ENCODE results near the gene TLR4. TPM values are rescaled to one million over a fixed set of nuclear protein-coding genes. Genes with fewer than 3 reads are reported as not detected.

Gene TLR4
- total RNA-seq, 1 donor from 2014 or later, result 38.6 TPM

GRCh38 chr9:117714282-117714681, 10.1 kb downstream of the TLR4 start:
- DNase-seq (ENCODE audit: extremely low read depth, low read depth, low spot score), result no peak

- no peak for DNase-seq (ENCODE audit: extremely low read depth, low read depth, low spot score)
These were observed 11.3 kb downstream of the TLR4 start for GRCh38 chr9:117715411-117715989.

- no peak for DNase-seq (ENCODE audit: extremely low read depth, low read depth, low spot score)
These were observed 13.9 kb downstream of the TLR4 start for GRCh38 chr9:117718085-117718484.

- no peak for DNase-seq (ENCODE audit: extremely low read depth, low read depth, low spot score)
These were observed 14.5 kb downstream of the TLR4 start for GRCh38 chr9:117718701-117719100.

GRCh38 chr9:117719161-117719920, 15.1 kb downstream of the TLR4 start:
- DNase-seq (ENCODE audit: extremely low read depth, low read depth, low spot score), result no peak

GRCh38 chr9:117720066-117720465, 15.9 kb downstream of the TLR4 start:
- DNase-seq (ENCODE audit: extremely low read depth, low read depth, low spot score), result no peak

- DNase-seq (ENCODE audit: extremely low read depth, low read depth, low spot score), result no peak
These were observed 16.4 kb downstream of the TLR4 start for GRCh38 chr9:117720555-117720954.

- DNase-seq (ENCODE audit: extremely low read depth, low read depth, low spot score), result no peak
These were observed 16.8 kb downstream of the TLR4 start for GRCh38 chr9:117720987-117721386.

GRCh38 chr9:117722108-117722761, 18.0 kb downstream of the TLR4 start:
- DNase-seq (ENCODE audit: extremely low read depth, low read depth, low spot score), result no peak

GRCh38 chr9:117723986-117724625, 19.9 kb downstream of the TLR4 start:
- no peak for DNase-seq (ENCODE audit: extremely low read depth, low read depth, low spot score)

GRCh38 chr9:117725426-117725887, 21.3 kb downstream of the TLR4 start:
- no peak for DNase-seq (ENCODE audit: extremely low read depth, low read depth, low spot score)

GRCh38 chr9:117729375-117729774, 25.2 kb downstream of the TLR4 start:
- no peak for DNase-seq (ENCODE audit: extremely low read depth, low read depth, low spot score)

- DNase-seq (ENCODE audit: extremely low read depth, low read depth, low spot score), result no peak
These were observed 28.3 kb downstream of the TLR4 start for GRCh38 chr9:117732494-117732893.

GRCh38 chr9:117733465-117733864, 29.3 kb downstream of the TLR4 start:
- DNase-seq (ENCODE audit: extremely low read depth, low read depth, low spot score), result no peak

- DNase-seq (ENCODE audit: extremely low read depth, low read depth, low spot score), result no peak
These were observed 29.9 kb downstream of the TLR4 start for GRCh38 chr9:117734082-117734481.

- DNase-seq (ENCODE audit: extremely low read depth, low read depth, low spot score), result no peak
These were observed 30.5 kb downstream of the TLR4 start for GRCh38 chr9:117734523-117735314.

- DNase-seq (ENCODE audit: extremely low read depth, low read depth, low spot score), result no peak
These were observed 33.6 kb downstream of the TLR4 start for GRCh38 chr9:117737721-117738226.

GRCh38 chr9:117739206-117739605, 35.0 kb downstream of the TLR4 start:
- no peak for DNase-seq (ENCODE audit: extremely low read depth, low read depth, low spot score)

- no peak for DNase-seq (ENCODE audit: extremely low read depth, low read depth, low spot score)
These were observed 35.6 kb downstream of the TLR4 start for GRCh38 chr9:117739624-117740347.

- no peak for DNase-seq (ENCODE audit: extremely low read depth, low read depth, low spot score)
These were observed 37.9 kb downstream of the TLR4 start for GRCh38 chr9:117742131-117742530.

Measured in glomerular endothelial cell (primary cell).